Hematopoietic multipotent progenitor cell treated with erythropoietin and hydrocortisone succinate and interleukin-3 and kit ligand, for 4 days (in vitro differentiated cells): ENCODE data around the gene C20orf141.
"Not testable (repeated sequence)": the region's sequence is repeated elsewhere in the genome, so short reads cannot be mapped to it uniquely, and the experiment has no call there.

Experiments
- DNase-seq: peaks from one replicate; pipeline ENCODE4 v3.0.0-alpha.2; 2015

Gene C20orf141

DNA sequence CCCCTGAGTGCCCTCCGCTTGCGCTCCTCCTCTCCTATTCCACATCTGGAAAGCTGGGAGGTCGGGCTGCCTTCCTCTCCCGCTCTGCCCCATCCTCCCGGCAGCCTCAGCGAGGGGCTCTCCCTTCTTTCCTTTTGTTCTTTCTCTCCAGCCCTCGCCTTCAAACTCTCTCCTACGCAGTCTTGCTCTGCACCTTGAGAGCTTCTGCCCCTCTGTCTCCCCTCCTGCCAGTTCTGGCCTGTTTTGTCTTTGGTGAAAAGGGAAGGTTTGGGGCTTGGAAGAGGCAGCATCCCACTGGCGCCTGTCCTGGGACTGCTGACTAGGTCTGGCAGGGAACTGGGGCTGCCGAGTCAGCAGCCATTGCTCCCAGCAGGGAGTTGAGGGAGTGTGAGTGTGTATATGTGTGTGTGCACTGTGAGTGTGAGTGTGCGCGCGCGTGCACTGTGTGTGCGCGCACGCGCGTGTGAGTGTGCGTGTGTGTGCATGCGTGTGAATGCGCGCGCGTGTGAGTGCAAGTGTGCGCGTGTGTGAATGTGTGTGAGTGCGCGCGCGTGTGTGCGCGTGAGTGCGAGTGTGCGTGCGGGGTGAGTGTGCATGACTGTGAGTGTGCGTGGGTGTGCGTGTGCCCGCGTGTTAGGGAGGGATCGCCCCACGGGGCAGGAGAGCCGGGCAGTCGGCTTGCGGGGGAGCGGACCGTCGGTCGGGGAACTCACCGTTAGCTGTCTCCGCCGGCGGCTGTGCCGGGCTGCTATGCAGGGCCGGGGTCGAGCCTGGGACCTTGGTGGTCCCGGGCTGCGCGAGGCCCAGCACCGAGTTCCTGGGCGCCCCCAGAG lies 14.9 kb upstream of the C20orf141 start:
- peak; percentile 55 for DNase-seq

DNA sequence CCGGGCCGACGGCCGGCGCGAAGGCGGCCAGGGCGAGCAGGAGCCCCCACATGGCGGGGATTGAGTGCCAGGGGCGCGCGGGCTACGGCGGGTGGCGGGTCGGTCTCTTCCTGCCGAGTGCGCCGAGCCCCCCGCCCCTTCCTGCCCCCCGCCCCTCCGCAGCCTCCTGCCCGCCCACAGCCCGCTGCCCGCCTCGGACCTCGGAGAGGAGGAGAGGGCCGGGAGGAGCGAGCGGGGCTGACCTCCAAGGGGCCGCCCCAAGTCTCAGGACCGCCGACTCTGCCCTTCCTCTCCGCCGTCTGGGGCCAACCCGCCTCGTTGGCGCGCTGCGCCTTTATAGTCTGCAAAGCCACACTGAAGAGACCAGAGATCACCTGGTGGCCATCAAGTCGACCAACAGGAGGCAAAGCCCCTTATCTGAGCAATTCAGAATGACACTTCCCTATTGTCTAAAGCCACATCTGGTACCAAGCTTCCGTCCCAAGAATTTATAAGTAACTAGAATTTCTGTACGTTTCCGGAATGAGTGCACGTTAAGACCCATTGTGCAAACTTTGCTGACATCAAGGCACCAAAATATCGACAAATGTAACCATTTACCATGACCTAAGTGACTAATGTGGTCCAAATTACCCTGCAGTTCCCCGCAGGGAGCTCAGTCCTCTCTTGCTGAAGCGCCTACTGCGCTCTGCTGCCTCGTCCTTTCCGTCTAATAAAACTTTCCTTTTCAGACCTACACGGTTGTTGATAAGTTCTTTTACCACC lies 14.1 kb upstream of the C20orf141 start, which contains the start of gene CPXM1:
Gene CPXM1, minus strand, starts transcription at position 107 of the 765 bp plus-strand sequence. Its CDS starts 55 bp downstream, at position 52.
- DNase-seq: peak; percentile 96

- DNase-seq: peak; percentile 60
Observed at GRCh38 chr20:2801286-2801728, 13.5 kb upstream of the C20orf141 start.

DNA sequence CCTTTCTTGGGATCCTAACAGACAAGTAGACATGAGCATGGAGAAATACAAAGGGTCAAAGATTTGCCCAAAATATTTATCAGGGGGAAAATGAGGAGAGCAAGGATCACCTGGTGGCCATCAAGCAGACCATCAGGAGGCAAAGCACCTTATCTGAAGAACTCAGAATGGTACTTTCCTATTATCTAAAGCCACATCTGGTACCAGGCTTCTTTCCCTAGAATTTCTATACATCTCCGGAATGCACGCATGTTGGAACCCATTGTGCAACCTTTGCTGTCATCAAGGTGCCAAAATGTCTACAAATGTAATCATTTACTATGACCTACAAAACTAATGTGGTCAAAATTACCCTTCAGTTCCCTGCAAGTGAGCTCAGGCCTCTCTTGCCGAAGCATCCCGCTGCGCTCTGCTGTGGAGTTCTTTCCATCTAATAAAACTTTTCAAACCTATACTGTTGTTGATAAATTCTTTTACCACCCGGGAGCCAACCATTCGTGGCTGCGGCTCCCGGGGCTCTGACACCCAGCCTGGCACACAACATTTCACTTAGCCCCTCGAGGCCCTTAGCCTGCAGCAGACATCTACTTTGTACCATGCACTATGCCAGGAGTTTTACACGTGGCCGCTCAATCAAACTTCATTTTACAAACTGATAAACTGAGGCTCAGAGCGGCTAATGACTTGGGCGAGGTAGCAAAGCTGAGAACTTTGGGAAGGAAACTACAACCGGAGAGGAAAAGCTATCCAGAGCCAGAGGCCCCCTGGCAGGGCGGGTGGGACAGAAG lies 10.6 kb upstream of the C20orf141 start:
- peak; percentile 31 for DNase-seq

GRCh38 chr20:2804852-2805688 lies 9.7 kb upstream of the C20orf141 start:
- DNase-seq: peak; percentile 66

GRCh38 chr20:2805689-2806350 lies 9.0 kb upstream of the C20orf141 start:
- no peak for DNase-seq

DNA sequence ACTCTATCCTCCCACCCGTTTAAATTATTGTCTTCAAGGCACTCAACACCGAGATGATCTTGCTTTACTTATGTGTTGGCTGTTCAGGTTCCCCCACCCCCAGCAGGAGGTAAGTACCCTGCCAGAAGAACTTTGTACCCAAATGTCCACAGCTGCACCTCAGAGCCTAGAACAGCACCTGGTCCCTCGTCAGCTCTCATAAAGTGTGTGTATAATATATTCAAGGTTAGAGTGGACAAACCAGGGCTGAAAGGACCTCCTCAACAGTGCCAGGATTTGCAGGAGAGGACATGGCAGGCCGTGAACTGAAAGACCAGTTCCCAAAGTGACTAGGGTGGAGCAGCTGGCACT lies 8.5 kb upstream of the C20orf141 start:
- no peak for DNase-seq

- DNase-seq: no peak
Observed at GRCh38 chr20:2807019-2807418, 7.8 kb upstream of the C20orf141 start.

GRCh38 chr20:2807929-2808328 lies 6.9 kb upstream of the C20orf141 start:
- not testable (repeated sequence) for DNase-seq

DNA sequence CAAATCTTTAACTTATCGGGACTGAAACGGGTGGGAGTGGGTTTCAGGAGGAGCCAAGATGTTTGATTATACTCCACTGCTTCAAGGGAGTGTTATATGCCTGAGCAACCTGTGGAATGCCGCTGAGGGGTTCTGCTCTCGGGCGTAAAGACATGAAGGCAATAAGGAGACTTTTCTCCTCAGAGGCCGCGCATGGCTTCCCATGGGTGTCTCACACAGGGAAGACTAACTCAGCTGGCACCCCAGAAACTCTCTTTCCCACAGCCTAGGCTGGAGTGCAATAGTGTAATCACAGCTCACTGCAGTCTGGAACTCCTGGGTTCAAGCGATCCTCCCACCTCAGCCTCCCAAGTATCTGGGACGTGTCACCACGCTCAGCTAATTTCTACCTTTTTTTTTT lies 5.1 kb upstream of the C20orf141 start:
- DNase-seq: no peak

DNA sequence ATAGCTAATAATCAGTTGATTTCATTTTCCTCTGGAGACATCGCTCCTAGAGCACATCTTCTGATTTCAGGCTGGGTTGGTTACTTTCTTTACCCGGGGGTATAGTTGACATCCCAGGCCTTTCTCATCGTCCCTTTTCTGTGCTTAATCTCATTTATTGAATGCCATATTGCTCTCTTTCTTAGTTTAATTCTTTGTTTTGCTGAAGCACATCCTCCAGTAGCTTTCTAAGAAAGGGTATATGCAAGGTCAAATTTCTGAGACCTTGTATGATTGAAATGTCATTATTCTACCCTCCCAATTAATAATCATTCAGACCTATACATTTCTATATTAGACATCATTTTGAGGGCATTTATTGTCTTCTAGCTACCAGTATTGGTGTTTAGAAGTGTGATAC lies 2.6 kb upstream of the C20orf141 start:
- DNase-seq: no peak

- DNase-seq: no peak
Observed at GRCh38 chr20:2814076-2814475, 711 bp upstream of the C20orf141 start.

DNA sequence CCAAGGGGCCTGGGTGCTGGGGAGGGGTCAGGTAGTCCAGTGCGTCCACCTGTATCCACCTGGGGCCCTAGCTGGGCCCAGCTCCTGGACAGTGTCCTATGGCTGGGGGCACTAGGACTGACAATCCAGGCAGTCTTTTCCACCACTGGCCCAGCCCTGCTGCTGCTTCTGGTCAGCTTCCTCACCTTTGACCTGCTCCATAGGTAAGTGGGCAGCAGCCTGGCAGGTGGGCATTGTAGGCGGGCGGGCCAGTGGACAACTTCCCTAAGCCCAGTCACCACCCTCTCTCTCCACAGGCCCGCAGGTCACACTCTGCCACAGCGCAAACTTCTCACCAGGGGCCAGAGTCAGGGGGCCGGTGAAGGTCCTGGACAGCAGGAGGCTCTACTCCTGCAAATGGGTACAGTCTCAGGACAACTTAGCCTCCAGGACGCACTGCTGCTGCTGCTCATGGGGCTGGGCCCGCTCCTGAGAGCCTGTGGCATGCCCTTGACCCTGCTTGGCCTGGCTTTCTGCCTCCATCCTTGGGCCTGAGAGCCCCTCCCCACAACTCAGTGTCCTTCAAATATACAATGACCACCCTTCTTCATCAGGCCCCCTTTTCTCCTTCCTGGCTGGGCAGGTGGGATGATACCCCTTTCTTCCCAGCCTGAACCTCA lies 584 bp downstream of the C20orf141 start:
- no peak for DNase-seq

- no peak for DNase-seq
Observed at GRCh38 chr20:2816030-2816582, 1.3 kb downstream of the C20orf141 start, which contains the start of gene TMEM239. Gene TMEM239, plus strand, starts transcription at chr20:2816364. Its CDS starts 191 bp downstream, at chr20:2816555.

DNA sequence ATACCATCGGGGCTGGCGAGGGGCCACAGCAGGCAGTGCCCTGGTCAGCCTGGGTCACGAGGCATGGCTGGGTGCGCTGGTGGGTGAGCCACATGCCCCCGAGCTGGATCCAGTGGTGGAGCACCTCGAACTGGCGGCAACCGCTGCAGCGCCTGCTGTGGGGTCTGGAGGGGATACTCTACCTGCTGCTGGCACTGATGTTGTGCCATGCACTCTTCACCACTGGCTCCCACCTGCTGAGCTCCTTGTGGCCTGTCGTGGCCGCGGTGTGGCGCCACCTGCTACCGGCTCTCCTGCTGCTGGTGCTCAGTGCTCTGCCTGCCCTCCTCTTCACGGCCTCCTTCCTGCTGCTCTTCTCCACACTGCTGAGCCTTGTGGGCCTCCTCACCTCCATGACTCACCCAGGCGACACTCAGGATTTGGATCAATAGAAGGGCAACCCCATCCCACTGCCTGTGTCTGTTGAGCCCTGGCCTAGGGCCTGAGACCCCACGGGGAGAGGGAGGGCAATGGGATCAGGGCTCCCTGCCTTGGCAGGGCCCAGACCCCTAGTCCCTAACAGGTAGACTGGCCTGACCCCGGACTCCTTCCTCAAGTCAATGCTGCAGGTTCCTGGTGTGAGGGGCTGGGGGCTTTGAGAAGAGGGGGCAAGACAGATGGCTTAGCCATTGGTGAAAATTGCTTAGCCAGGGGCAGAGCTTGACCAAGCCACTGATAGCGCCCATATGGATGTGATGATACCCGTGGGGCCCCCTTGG lies 2.0 kb downstream of the C20orf141 start:
- no peak for DNase-seq

DNA sequence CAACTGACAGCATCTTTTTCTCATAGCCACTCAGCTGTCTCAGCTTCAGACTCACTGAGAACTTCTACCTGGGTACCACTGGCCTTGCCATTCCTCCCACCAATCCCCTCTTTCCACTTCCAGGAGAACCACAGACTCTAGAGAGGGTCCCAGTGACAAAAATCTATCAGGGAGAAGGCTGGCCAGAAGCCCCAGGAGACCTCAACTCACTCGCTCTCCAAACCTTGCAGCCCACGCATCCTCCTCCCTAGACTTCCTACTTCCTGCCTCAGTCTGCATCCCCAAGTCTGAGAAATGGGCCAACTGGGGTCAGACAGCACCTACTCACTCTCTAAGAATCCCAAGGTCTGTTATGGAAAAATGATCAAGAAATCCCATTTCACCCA lies 2.5 kb downstream of the C20orf141 start:
- no peak for DNase-seq

GRCh38 chr20:2817891-2818595 lies 3.3 kb downstream of the C20orf141 start:
- no peak for DNase-seq

GRCh38 chr20:2820084-2820895 lies 5.5 kb downstream of the C20orf141 start:
- DNase-seq: no peak
